ENCODE results near the gene PCSK2. TPM values are rescaled to one million over a fixed set of nuclear protein-coding genes. Genes with fewer than 3 reads are reported as not detected.

The PCSK2 gene
- total RNA-seq, 1 experiment from 2014 or later = not detected

- Histone ChIP-seq H4K20me1 (ENCODE audit: insufficient read depth) (no peaks in the 10 kb centered on the region), H3F3A (ENCODE audit: insufficient read depth, low read depth) (no peaks in the 10 kb centered on the region; the same call in 1 of the 2 replicates), H3K27ac (no peak overlapping the region), H3K4me1 (replicated peaks; ENCODE audit: insufficient read depth) (peaks cover 4% of the 10 kb centered on the region; the same call in 1 of the 2 replicates), H3K36me3 (ENCODE audit: low read depth) (no peaks in the 10 kb centered on the region), H3K9me3 (ENCODE audit: insufficient read depth, low read depth) (no peaks in the 10 kb centered on the region), H3K79me2 (ENCODE audit: low read depth) (no peaks in the 10 kb centered on the region), H3K27me3 (ENCODE audit: insufficient read depth, low read depth) (no peaks in the 10 kb centered on the region), H2AFZ (no peak overlapping the region), H3K4me3 (no peak overlapping the region), H3K4me2 (peak overlapping the region; percentile 27; the same call in 1 of the 2 replicates), H3K9me2 (ENCODE audit: insufficient read depth) (peaks cover 3% of the 10 kb centered on the region)
- no TSS peak for BruUV-seq (replicated peaks)
- POLR2A ChIA-PET (ENCODE audit: unreplicated experiment) = no interaction called here
- DNase-seq = peak; percentile 32 to 49
- CTCF ChIA-PET = no interaction called here
- intact Hi-C loops (cut with micrococcal nuclease; ENCODE audit: unreplicated experiment) = no loop called here
- TF ChIP-seq CTCF (conservative IDR thresholded peaks at IDR 0.05) (no peak), EZH2 (IDR thresholded peaks at IDR 0.05; ENCODE audit: low read depth) (no peak)
These were observed 298.8 kb downstream of the PCSK2 start for GRCh38 chr20:17525650-17526049.

- H3K4me2 ChIP-seq = no peak overlapping the region
- H3K79me2 ChIP-seq (ENCODE audit: low read depth) = no peaks in the 10 kb centered on the region
- ChIA-PET POLR2A (ENCODE audit: unreplicated experiment) (no interaction called here), CTCF (no interaction called here)
- H3K9me2 ChIP-seq (ENCODE audit: insufficient read depth) = peaks cover 3% of the 10 kb centered on the region; the same call in 1 of the 2 replicates
- intact Hi-C loops (cut with micrococcal nuclease; ENCODE audit: unreplicated experiment) = no loop called here
- H3K27ac ChIP-seq = no peak overlapping the region
- H3K27me3 ChIP-seq (ENCODE audit: insufficient read depth, low read depth) = no peaks in the 10 kb centered on the region
- TF ChIP-seq EZH2 (IDR thresholded peaks at IDR 0.05; ENCODE audit: low read depth) (no peak), CTCF (conservative IDR thresholded peaks at IDR 0.05) (no peak)
- no peaks in the 10 kb centered on the region for H4K20me1 ChIP-seq (ENCODE audit: insufficient read depth)
- H3K9me3 ChIP-seq (ENCODE audit: insufficient read depth, low read depth) = no peaks in the 10 kb centered on the region
- no peak for DNase-seq
- BruUV-seq (replicated peaks) = no TSS peak
- H3K36me3 ChIP-seq (ENCODE audit: low read depth) = no peaks in the 10 kb centered on the region
- H2AFZ ChIP-seq = no peak overlapping the region
- H3F3A ChIP-seq (ENCODE audit: insufficient read depth, low read depth) = no peaks in the 10 kb centered on the region; the same call in 1 of the 2 replicates
- H3K4me1 ChIP-seq (replicated peaks; ENCODE audit: insufficient read depth) = peaks cover 16% of the 10 kb centered on the region
- no peak overlapping the region for H3K4me3 ChIP-seq
These were observed 302.7 kb downstream of the PCSK2 start for GRCh38 chr20:17529586-17529985.

- BruUV-seq (replicated peaks) = no TSS peak
- Histone ChIP-seq H3K4me2 (peak overlapping the region; percentile 83), H4K20me1 (ENCODE audit: insufficient read depth) (no peaks in the 10 kb centered on the region), H2AFZ (no peak overlapping the region), H3K9me3 (ENCODE audit: insufficient read depth, low read depth) (no peaks in the 10 kb centered on the region), H3K36me3 (ENCODE audit: low read depth) (no peaks in the 10 kb centered on the region), H3K27ac (no peak overlapping the region), H3K4me3 (peak overlapping the region; percentile 66; the same call in 1 of the 2 replicates), H3K79me2 (ENCODE audit: low read depth) (no peaks in the 10 kb centered on the region), H3F3A (ENCODE audit: insufficient read depth, low read depth) (no peaks in the 10 kb centered on the region; the same call in 1 of the 2 replicates), H3K4me1 (replicated peaks; ENCODE audit: insufficient read depth) (peaks cover 16% of the 10 kb centered on the region), H3K27me3 (ENCODE audit: insufficient read depth, low read depth) (no peaks in the 10 kb centered on the region), H3K9me2 (ENCODE audit: insufficient read depth) (peaks cover 3% of the 10 kb centered on the region; the same call in 1 of the 2 replicates)
- no peak for DNase-seq
- intact Hi-C loops (cut with micrococcal nuclease; ENCODE audit: unreplicated experiment) = no loop called here
- TF ChIP-seq CTCF (conservative IDR thresholded peaks at IDR 0.05) (no peak), EZH2 (IDR thresholded peaks at IDR 0.05; ENCODE audit: low read depth) (no peak)
- ChIA-PET CTCF (no interaction called here), POLR2A (ENCODE audit: unreplicated experiment) (interaction anchor here (0.5 to 0.6 kb wide), 2 partner anchors 52 to 152 kb away, joined by 3 to 4 read pairs; partner anchors contain the start of gene RRBP1)
These were observed 303.3 kb downstream of the PCSK2 start for GRCh38 chr20:17530153-17530552.

All from PC-9 (cell line).